Neutrophil (primary cell): ENCODE results near the gene SERTAD2.

ENCODE experiments used
- H3K27ac ChIP-seq: fragments of 200-600 bp; sonication (generic); 2 replicates; pipeline ENCODE4 v1.5.1; 2016; ENCODE audit warnings: mild to moderate bottlenecking, moderate library complexity
- H3K27me3 ChIP-seq: fragments of 200-600 bp; sonication (generic); 2 replicates; pipeline ENCODE4 v1.6.0; 2016; ENCODE audit warnings: mild to moderate bottlenecking
- H3K36me3 ChIP-seq: fragments of 200-600 bp; sonication (generic); 2 replicates; pipeline ENCODE4 v1.5.1; 2017
- H3K4me1 ChIP-seq, 2 experiments: fragments of 200-600 bp in 1 of 2; sonication (generic) in 1 of 2; 1 replicate in 1 of 2; 2 replicates in 1 of 2; pipeline versions ENCODE4 v1.5.1 to v1.6.1; 2013 to 2016; ENCODE audit warnings: low read depth in 1 of 2, low read length in 1 of 2, mild to moderate bottlenecking in 1 of 2, moderate library complexity in 1 of 2; ENCODE audit not compliant: control insufficient read depth in 1 of 2, insufficient read depth in 1 of 2
- H3K4me3 ChIP-seq, 2 experiments: fragments of 200-600 bp in 1 of 2; sonication (generic) in 1 of 2; 1 replicate in 1 of 2; 2 replicates in 1 of 2; pipeline ENCODE4 v1.5.1; 2013 to 2016; ENCODE audit warnings: low read depth in 1 of 2, low read length in 1 of 2, mild to moderate bottlenecking in 1 of 2, moderate library complexity in 1 of 2
- H3K9me3 ChIP-seq: fragments of 200-600 bp; sonication (generic); 2 replicates; pipeline ENCODE4 v1.5.1; 2016
- CTCF ChIP-seq: fragments of 200-600 bp; sonication (generic); IDR thresholded peaks from 2 replicates; pipeline ENCODE4 v1.5.1; 2016; ENCODE audit warnings: antibody characterized with exemption

The SERTAD2 gene

GRCh38 chr2:64635976-64636911 is 17.5 kb downstream of the SERTAD2 start:
- Histone ChIP-seq H3K4me1 (peaks cover 83% of the 10 kb centered on the region in 2 experiments), H3K36me3 (peaks cover 23% of the 10 kb centered on the region), H3K27ac (peak overlapping the region; percentile 90), H3K4me3 (peak overlapping the region; percentile 1 to 29), H3K27me3 (no peaks in the 10 kb centered on the region), H3K9me3 (no peaks in the 10 kb centered on the region)
- no peak for TF ChIP-seq CTCF

- no peak for TF ChIP-seq CTCF
- H3K27ac ChIP-seq, result peak overlapping the region; percentile 60
- peaks cover 66% of the 10 kb centered on the region in 2 experiments for H3K4me1 ChIP-seq
- H3K9me3 ChIP-seq, result no peaks in the 10 kb centered on the region
- peaks cover 31% of the 10 kb centered on the region for H3K36me3 ChIP-seq
- no peak overlapping the region for H3K4me3 ChIP-seq
- no peaks in the 10 kb centered on the region for H3K27me3 ChIP-seq
Observed at GRCh38 chr2:64634345-64635267, 19.1 kb downstream of the SERTAD2 start.

- Histone ChIP-seq H3K4me1 (peaks cover 51 to 52% of the 10 kb centered on the region in 2 experiments), H3K9me3 (no peaks in the 10 kb centered on the region), H3K27ac (peak overlapping the region; percentile 46), H3K36me3 (peaks cover 31% of the 10 kb centered on the region), H3K4me3 (no peak overlapping the region), H3K27me3 (no peaks in the 10 kb centered on the region)
- no peak for TF ChIP-seq CTCF
Observed at GRCh38 chr2:64632835-64633819, 20.6 kb downstream of the SERTAD2 start.

GRCh38 chr2:64631771-64632170 is 21.9 kb downstream of the SERTAD2 start:
- TF ChIP-seq CTCF, result no peak
- H3K27ac ChIP-seq, result no peak overlapping the region
- H3K9me3 ChIP-seq, result no peaks in the 10 kb centered on the region
- no peak overlapping the region for H3K4me3 ChIP-seq
- H3K27me3 ChIP-seq, result no peaks in the 10 kb centered on the region
- peaks cover 38% of the 10 kb centered on the region in 2 experiments for H3K4me1 ChIP-seq
- peaks cover 31% of the 10 kb centered on the region for H3K36me3 ChIP-seq
